ENCODE data around the gene ZNF507. TPM values are rescaled to one million over a fixed set of nuclear protein-coding genes. Genes with fewer than 3 reads are reported as not detected.

Gene ZNF507
- total and polyA plus RNA-seq, 2 of the 8 experiments (the other 6 are each of a cell fraction or from before 2014, with no cell fraction given) = 8.6 to 28.8 TPM

- TF ChIP-seq MAX (IDR thresholded peaks at IDR 0.05) = no peak
- no peak for TF ChIP-seq FOSL1 (IDR thresholded peaks at IDR 0.05; ENCODE audit: insufficient read depth, low read depth, low read length)
Observed at GRCh38 chr19:32322541-32322940, 22.9 kb upstream of the ZNF507 start (continued).
